ENCODE measurements around the gene TMEM63B. TPM values are rescaled to one million over a fixed set of nuclear protein-coding genes. Genes with fewer than 3 reads are reported as not detected.

Gene TMEM63B
- total RNA-seq, 2 experiments from 2014 or later = 11.1 to 11.6 TPM

DNA sequence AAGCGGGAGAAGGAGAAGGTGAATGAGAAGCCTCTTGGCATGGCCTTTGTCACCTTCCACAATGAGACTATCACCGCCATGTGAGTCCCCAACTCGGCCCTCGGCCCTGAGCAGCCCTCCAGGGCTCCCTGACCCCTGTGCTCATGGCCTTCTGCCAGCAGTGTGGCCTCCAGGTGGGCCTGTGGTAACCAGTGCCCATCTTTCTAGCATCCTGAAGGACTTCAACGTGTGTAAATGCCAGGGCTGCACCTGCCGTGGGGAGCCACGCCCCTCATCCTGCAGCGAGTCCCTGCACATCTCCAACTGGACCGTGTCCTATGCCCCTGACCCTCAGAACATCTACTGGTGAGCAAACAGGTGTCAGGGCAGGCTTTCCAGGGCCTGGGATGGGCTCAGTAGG is 21.0 kb downstream of the TMEM63B start:
- no peaks in the 10 kb centered on the region for H3K36me3 Mint-ChIP-seq
- no peak overlapping the region for H3K4me3 Mint-ChIP-seq
- no peak overlapping the region for H3K27ac Mint-ChIP-seq
- no peaks in the 10 kb centered on the region for H3K27me3 Mint-ChIP-seq
- no peaks in the 10 kb centered on the region for H3K9me3 Mint-ChIP-seq (ENCODE audit: low read depth)
- CTCF ChIA-PET = interaction anchor here (4.8 kb wide), 1 partner anchor 51 kb away, joined by 61 read pairs; no protein-coding TSS in a partner anchor
- ATAC-seq = no peak
- peaks cover 8% of the 10 kb centered on the region for H3K4me1 Mint-ChIP-seq
- no peak for DNase-seq

DNA sequence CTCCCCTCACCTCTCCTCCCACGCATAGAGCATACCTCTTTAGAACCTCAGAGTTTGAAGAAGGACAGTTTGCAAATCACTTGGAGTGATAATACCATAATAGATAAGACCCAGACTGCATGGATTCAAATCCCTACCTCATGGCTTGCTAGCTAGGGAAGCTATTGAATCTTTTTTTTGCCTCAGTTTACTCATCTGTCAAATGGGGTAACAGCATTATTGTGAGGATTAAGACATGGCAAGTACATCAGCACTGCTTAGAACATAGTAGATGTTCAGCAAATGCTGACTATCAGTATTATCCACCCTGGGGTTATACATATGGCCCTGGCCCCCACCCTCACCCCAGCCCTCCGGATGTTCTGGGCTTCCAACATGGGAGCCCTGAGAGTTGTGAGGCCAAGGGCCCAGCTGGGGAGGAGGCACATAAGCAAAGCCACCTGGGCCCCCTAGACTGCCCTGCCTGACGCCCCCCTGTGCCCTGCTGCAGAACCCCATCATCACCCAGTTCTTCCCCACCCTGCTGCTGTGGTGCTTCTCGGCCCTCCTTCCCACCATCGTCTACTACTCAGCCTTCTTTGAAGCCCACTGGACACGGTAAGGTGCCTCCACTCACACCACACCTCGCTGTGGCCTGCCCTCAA is 22.1 kb downstream of the TMEM63B start:
- Mint-ChIP-seq H3K27me3 (no peaks in the 10 kb centered on the region), H3K27ac (no peak overlapping the region), H3K9me3 (ENCODE audit: low read depth) (no peaks in the 10 kb centered on the region), H3K4me1 (peaks cover 8% of the 10 kb centered on the region), H3K36me3 (no peaks in the 10 kb centered on the region), H3K4me3 (no peak overlapping the region)
- ATAC-seq = no peak
- no peak for DNase-seq
- CTCF ChIA-PET = interaction anchor here (1.4 to 4.8 kb wide), 3 partner anchors 13 to 52 kb away, joined by 4 to 61 read pairs (median 5); no protein-coding TSS in a partner anchor

DNA sequence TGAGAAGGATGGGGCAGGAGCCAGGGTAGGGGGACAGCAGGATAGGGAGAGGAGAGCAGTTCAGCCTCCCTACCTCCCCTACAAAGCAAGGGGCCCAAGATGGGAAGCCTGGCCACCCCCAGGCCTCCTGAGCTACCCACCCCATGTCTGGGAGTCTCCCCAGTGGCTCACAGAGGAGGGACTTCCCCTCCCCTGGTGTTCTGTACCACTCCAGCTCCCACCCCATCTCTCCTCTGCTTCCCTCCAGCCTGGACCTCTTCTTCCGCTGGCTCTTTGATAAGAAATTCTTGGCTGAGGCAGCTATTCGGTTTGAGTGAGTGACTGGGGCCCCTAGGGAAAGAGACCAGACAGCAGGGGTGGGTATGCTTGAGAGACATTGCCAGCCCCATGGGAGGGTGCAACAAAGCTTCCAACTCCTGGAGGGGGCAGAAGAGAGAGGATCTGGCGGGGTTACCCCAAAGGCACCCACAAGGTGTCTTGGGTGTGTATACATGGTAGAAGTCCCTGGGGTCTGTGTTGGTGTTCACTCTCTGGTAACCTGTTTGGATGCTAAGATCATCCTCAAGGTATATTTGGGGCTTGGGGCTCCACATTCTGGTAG is 23.1 kb downstream of the TMEM63B start:
- Mint-ChIP-seq H3K36me3 (no peaks in the 10 kb centered on the region), H3K4me1 (peaks cover 7% of the 10 kb centered on the region), H3K4me3 (no peak overlapping the region), H3K27ac (no peak overlapping the region), H3K27me3 (no peaks in the 10 kb centered on the region), H3K9me3 (ENCODE audit: low read depth) (no peaks in the 10 kb centered on the region)
- CTCF ChIA-PET = interaction anchor here (1.1 to 4.8 kb wide), 5 partner anchors 12 to 53 kb away, joined by 3 to 61 read pairs (median 5); no protein-coding TSS in a partner anchor
- ATAC-seq = no peak
- DNase-seq = no peak

DNA sequence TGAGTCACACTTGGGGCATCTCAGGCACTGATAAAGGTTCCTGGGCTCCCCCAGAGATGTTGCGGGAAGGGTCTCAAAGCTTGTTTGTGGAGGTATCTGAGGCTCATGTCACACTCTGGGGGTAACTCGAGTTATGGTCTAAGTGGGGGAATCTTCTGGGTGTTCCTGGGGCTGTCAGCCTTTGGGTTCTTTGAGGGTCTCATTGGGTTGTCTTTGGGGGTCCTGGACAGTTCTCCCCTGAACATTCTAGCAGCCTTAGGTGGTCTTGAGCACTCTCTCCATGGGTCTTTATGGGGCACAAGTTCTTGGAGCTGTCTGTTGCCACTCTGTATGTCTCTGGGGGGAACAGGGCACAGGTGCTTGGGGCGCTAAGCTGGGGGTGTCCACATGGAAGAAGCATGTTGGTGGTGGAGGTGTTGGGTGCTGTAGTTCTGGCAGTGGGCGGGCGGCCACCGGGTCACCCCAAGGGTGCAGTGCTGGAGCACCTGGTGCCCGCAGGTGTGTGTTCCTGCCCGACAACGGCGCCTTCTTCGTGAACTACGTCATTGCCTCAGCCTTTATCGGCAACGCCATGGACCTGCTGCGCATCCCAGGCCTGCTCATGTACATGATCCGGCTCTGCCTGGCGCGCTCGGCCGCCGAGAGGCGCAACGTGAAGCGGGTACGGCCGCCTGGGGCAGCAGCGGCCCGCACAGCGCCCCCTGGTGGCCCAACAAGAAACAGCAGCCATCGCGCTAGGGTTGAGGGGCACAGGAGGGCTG is 24.2 kb downstream of the TMEM63B start:
- CTCF ChIA-PET = interaction anchor here (0.8 to 4.8 kb wide), 12 partner anchors 10 to 382 kb away, joined by 3 to 61 read pairs (median 4); partner anchors contain the start of gene VEGFA
- no peaks in the 10 kb centered on the region for H3K36me3 Mint-ChIP-seq
- peak; percentile 83 for DNase-seq
- H3K4me1 Mint-ChIP-seq = peaks cover 3% of the 10 kb centered on the region
- H3K27ac Mint-ChIP-seq = no peak overlapping the region
- no peaks in the 10 kb centered on the region for H3K27me3 Mint-ChIP-seq
- H3K4me3 Mint-ChIP-seq = no peak overlapping the region
- no peaks in the 10 kb centered on the region for H3K9me3 Mint-ChIP-seq (ENCODE audit: low read depth)
- ATAC-seq = peak; percentile 93

DNA sequence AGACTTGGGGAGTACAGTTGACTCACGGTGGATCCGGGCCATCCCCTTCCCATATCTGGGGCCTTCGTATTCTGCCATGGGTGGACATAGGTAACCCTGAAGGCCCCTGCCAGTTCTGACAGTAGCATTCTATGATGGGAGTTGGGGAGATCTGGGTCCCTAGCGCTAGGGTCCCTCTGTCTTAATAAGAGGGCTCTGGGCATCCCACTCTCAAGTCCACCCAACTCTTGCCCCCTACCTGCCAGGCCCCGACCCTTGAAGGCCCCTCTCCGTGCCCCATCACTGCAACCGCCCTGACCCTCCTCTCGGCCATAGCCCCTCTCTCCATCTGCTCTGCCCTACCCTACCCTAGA is 24.7 kb downstream of the TMEM63B start:
- no peak for DNase-seq
- no peaks in the 10 kb centered on the region for H3K27me3 Mint-ChIP-seq
- H3K4me3 Mint-ChIP-seq = no peak overlapping the region
- no peaks in the 10 kb centered on the region for H3K9me3 Mint-ChIP-seq (ENCODE audit: low read depth)
- H3K27ac Mint-ChIP-seq = no peak overlapping the region
- H3K4me1 Mint-ChIP-seq = peaks cover 3% of the 10 kb centered on the region
- ATAC-seq = peak; percentile 18
- CTCF ChIA-PET = interaction anchor here (1.2 to 4.8 kb wide), 4 partner anchors 20 to 382 kb away, joined by 3 to 61 read pairs (median 8); partner anchors contain the start of gene VEGFA
- no peaks in the 10 kb centered on the region for H3K36me3 Mint-ChIP-seq

DNA sequence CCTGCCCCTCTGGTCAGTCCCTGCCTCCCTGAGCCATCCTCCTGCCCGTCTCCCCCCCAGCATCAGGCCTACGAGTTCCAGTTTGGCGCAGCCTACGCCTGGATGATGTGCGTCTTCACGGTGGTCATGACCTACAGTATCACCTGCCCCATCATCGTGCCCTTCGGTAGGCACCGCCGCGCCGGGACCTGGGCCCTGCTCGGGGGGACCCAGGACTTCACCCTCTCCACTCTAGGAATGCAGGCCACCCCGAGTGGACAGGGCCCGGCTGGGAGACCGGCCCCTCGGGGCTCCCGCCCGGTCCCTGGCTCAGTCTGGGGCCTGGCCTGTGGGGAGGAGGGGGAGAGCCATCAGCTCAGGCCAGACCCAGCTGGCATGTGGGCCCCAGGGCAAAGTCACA is 25.2 kb downstream of the TMEM63B start:
- no peak for ATAC-seq
- H3K4me1 Mint-ChIP-seq = peaks cover 3% of the 10 kb centered on the region
- no peaks in the 10 kb centered on the region for H3K27me3 Mint-ChIP-seq
- H3K36me3 Mint-ChIP-seq = no peaks in the 10 kb centered on the region
- no peaks in the 10 kb centered on the region for H3K9me3 Mint-ChIP-seq (ENCODE audit: low read depth)
- H3K27ac Mint-ChIP-seq = no peak overlapping the region
- no peak for DNase-seq
- H3K4me3 Mint-ChIP-seq = no peak overlapping the region
- CTCF ChIA-PET = interaction anchor here (1.7 to 2.7 kb wide), 3 partner anchors 37 to 56 kb away, joined by 3 to 12 read pairs (median 11); no protein-coding TSS in a partner anchor

DNA sequence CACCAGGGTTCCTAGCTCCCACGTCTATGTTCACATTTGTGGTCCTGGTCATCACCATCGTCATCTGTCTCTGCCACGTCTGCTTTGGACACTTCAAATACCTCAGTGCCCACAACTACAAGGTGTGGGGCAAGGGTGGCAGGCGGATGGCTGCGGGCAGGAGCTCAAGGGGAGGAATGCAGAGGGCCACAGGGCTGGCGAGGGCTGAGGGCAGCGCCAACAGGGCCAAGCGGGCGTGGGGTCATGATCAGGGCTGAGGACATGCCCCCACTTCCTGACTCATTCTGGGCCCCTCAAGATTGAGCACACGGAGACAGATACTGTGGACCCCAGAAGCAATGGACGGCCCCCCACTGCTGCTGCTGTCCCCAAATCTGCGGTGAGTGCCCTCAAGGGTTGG is 26.7 kb downstream of the TMEM63B start:
- H3K27ac Mint-ChIP-seq = no peak overlapping the region
- H3K36me3 Mint-ChIP-seq = no peaks in the 10 kb centered on the region
- ATAC-seq (no peak), DNase-seq (no peak)
- H3K4me3 Mint-ChIP-seq = no peak overlapping the region
- CTCF ChIA-PET = interaction anchor here (1.2 to 2.7 kb wide), 5 partner anchors 39 to 83 kb away, joined by 3 to 12 read pairs (median 4); no protein-coding TSS in a partner anchor
- no peaks in the 10 kb centered on the region for H3K9me3 Mint-ChIP-seq (ENCODE audit: low read depth)
- H3K4me1 Mint-ChIP-seq = peaks cover 3% of the 10 kb centered on the region
- H3K27me3 Mint-ChIP-seq = no peaks in the 10 kb centered on the region

DNA sequence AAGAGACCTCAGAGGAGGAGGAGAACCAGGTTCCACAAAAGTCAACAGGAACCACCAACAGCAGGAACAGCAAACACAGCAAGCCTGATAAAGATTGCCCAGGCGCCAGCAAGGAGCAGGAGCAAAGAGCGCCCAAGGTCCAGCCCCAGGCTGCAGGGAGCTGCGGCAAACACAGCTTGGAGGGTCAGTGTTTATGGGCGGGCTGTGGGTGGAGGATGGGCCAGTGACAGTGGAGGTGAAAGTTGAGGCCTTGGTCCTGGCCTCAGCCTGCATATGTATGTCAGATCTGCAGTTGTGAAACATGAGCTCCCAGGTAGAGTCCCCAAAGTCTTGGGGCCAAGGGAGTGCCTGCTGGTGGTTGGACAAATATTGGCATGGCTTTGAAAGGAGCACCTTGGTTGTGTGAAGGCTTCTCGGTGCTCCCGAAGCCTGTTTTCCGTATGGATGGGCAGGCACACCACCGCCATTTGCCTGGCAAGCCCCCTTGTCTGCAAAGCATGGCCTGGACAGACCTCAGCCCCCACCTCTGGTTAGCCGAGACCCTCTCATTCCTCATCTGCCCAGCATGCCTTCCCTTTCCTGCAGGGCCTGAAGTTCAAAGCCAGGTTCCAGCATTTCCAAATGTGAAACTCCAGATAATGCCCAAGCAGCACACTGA is 29.3 kb downstream of the TMEM63B start:
- no peak for DNase-seq
- Mint-ChIP-seq H3K36me3 (no peaks in the 10 kb centered on the region), H3K9me3 (ENCODE audit: low read depth) (no peaks in the 10 kb centered on the region), H3K27ac (no peak overlapping the region), H3K4me1 (peaks cover 4% of the 10 kb centered on the region), H3K27me3 (no peaks in the 10 kb centered on the region), H3K4me3 (no peak overlapping the region)
- ATAC-seq = no peak
- CTCF ChIA-PET = interaction anchor here (1.7 kb wide), 1 partner anchor 98 kb away, joined by 4 read pairs; no protein-coding TSS in a partner anchor

DNA sequence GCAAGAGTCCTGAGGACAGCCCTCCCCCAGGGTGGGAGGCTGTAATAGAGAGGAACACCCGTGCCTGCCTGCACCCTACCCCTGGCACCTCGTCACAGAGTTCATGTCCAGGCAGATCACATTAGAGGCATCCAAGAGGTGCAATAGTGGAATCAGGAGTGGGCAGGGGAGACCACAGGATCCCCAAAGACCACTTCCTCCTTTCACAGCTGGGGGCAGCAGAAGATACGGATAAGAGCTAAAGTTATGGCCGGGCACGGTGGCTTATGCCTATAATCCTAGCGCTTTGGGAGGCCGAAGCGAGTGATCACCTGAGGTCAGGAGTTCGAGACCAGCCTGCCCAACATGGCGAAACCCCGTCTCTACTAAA is 29.8 kb downstream of the TMEM63B start:
- no peaks in the 10 kb centered on the region for H3K36me3 Mint-ChIP-seq
- no peak for ATAC-seq
- CTCF ChIA-PET = interaction anchor here (1.0 to 2.0 kb wide), 4 partner anchors 15 to 97 kb away, joined by 3 to 5 read pairs (median 4); no protein-coding TSS in a partner anchor
- H3K4me1 Mint-ChIP-seq = peaks cover 2% of the 10 kb centered on the region
- H3K27me3 Mint-ChIP-seq = no peaks in the 10 kb centered on the region
- no peak overlapping the region for H3K27ac Mint-ChIP-seq
- DNase-seq = no peak
- H3K4me3 Mint-ChIP-seq = no peak overlapping the region
- no peaks in the 10 kb centered on the region for H3K9me3 Mint-ChIP-seq (ENCODE audit: low read depth)

DNA sequence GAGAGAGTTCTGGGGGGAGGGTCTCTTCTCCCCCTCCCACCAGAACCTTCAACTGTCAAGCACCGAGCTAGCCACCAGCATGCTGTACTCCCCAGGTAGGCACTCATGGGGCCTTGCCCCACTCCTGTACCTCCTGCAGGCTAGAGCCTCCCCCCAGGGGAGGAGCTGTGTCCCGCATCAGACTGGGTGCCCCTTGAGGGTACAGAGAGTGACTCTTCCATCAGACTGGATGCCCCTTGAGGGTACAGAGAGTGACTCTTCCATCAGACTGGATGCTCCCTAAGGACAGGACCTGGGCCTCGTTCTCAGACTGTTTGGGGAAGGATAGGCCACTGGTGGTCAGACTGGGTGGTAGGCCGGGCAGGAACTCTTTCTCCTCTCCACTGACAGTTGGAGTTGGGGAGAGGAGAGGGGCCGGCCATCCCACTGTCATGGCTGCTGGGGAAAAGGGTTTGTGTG is 31.4 kb downstream of the TMEM63B start, which contains the start of gene CAPN11:
TSS of gene CAPN11 (plus strand) at position 51 of the 459 bp plus-strand sequence. CDS start at position 80, 29 bp downstream.
- no peak within 1 kb of the TSS for H3K27ac Mint-ChIP-seq
- H3K27me3 Mint-ChIP-seq = peaks cover 12% of the 10 kb centered on the region
- no peaks in the 10 kb centered on the region for H3K9me3 Mint-ChIP-seq (ENCODE audit: low read depth)
- no peak for ATAC-seq
- peaks cover 2% of the 10 kb centered on the region for H3K4me1 Mint-ChIP-seq
- no peak within 1 kb of the TSS for H3K4me3 Mint-ChIP-seq
- DNase-seq = no peak
- H3K36me3 Mint-ChIP-seq = no peaks in the 10 kb centered on the region
- CTCF ChIA-PET = interaction anchor here (2.0 kb wide), 1 partner anchor 14 kb away, joined by 5 read pairs; no protein-coding TSS in a partner anchor

DNA sequence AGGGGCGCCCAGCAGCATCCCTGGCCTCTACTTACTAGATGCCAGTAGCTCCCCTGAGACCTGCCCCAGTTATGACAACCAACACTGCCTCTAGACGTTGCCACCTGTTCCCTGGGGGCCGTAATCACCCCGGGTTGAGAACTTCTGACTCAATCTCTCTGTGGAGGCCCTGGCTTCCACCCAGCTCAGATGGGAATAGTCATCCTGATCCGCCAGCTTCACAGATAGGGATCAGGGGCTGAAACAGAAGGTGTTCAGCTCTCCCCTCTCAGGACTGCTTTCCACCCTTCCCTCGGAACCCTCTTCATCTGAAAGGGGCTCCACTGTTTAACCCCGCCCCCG is 34.6 kb downstream of the TMEM63B start:
- H3K36me3 Mint-ChIP-seq = no peaks in the 10 kb centered on the region
- ATAC-seq (no peak), DNase-seq (no peak)
- H3K27me3 Mint-ChIP-seq = peaks cover 34% of the 10 kb centered on the region
- CTCF ChIA-PET = interaction anchor here (0.7 to 1.4 kb wide), 5 partner anchors 11 to 176 kb away, joined by 3 to 5 read pairs (median 4); no protein-coding TSS in a partner anchor
- H3K4me1 Mint-ChIP-seq = peaks cover 6% of the 10 kb centered on the region
- H3K27ac Mint-ChIP-seq = no peak overlapping the region
- no peak overlapping the region for H3K4me3 Mint-ChIP-seq
- no peaks in the 10 kb centered on the region for H3K9me3 Mint-ChIP-seq (ENCODE audit: low read depth)

DNA sequence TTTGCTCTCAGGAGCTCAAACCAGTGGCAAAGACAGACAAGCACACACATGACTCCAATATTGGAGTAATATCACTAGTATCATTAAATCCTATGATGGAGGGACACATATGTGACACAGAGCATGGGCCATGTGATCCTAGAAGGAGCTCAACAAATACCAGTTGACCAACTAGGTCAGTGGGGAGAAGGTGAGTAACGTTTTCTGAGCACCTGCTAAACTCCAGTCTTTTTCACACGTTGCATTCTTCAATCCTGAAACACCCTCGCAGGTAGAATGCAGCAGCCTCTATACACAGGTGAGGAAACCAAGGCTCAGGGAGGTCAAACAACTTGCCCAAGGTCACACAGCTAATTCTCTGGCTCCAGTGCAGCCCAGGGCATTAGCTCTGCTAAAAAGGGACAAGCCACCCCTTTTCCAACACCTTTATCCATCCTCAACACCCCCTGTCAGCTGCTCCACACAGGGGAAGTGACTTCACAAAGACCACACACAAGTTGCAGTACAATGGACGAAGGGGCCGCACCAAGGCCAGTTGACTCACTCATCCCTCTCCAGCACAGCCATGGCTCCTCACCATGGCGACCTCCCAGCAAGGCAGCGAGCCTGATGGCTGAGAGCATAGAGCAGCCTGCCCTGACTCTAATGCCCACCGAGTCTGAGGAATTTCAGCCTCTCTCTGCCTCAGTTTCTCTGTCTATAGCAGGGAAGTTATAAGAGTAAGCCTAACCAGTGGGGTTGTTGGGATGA is 35.7 kb downstream of the TMEM63B start:
- H3K27ac Mint-ChIP-seq = no peak overlapping the region
- H3K4me1 Mint-ChIP-seq = peaks cover 6% of the 10 kb centered on the region
- H3K9me3 Mint-ChIP-seq (ENCODE audit: low read depth) = no peaks in the 10 kb centered on the region
- no peaks in the 10 kb centered on the region for H3K36me3 Mint-ChIP-seq
- CTCF ChIA-PET = interaction anchor here (0.9 to 1.4 kb wide), 4 partner anchors 10 to 175 kb away, joined by 3 to 5 read pairs (median 4); no protein-coding TSS in a partner anchor
- H3K4me3 Mint-ChIP-seq = no peak overlapping the region
- ATAC-seq (no peak), DNase-seq (no peak)
- H3K27me3 Mint-ChIP-seq = peaks cover 34% of the 10 kb centered on the region
